NCI-H345 treated with DMSO at 0.1 percent for 48 hours (cell line): ENCODE results near the gene SMG1.
"Not testable (repeated sequence)": the region's sequence is repeated elsewhere in the genome, so short reads cannot be mapped to it uniquely, and the experiment has no call there.

ENCODE experiments used
- DNase-seq: peaks from one replicate; lab custom pipeline; 2025; ENCODE audit not compliant: unreplicated experiment; lab: John Stamatoyannopoulos, UW

Gene SMG1

DNA sequence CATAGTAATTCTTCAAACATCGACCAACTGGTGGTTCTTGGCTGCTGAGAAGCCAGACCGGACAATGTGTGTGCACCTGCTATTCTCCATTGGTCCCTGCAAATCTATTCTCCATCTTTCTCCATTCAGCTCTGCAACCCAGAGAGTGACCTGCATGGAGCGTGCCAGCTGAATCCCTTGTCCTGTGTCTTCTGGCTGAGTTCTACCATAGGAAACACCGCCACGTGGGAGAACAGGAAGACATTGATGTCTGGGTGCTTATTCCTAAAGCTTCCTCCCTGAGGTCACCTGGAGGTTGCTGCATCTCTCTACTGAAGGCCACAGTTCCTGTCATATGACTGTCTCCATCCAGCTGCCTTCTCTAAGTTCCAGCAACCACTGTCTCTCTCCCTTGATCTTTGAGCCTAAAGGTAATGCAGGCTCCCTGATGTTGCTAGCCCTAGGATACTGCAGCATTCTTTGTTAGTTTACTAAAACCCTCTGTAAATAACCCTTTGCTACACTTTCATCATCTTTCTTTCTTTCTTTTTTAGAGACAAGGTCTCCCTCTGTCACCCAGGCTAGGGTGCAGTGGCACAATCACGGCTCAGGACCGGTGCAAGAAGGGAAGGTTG, 10.6 kb upstream of the SMG1 start:
- DNase-seq: no peak

DNA sequence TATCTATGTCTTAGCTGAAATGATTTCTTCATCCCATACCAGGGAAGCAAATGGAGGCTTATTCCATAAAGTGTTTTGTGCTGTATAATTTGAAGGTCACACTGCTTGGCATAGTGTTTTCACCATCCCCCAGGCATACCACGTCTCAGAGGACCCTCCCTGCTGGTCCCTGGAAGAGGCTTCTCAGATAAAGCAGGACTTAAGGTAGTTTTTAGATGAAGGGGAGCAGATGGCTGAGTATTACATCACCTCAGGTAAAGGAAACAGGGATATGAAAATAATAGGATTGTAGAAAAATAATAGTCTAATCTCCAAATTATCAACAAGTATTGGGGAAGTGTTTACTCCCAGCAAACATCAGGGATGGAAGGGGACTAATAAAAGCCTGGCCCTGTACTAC, 7.3 kb upstream of the SMG1 start:
- no peak for DNase-seq

DNA sequence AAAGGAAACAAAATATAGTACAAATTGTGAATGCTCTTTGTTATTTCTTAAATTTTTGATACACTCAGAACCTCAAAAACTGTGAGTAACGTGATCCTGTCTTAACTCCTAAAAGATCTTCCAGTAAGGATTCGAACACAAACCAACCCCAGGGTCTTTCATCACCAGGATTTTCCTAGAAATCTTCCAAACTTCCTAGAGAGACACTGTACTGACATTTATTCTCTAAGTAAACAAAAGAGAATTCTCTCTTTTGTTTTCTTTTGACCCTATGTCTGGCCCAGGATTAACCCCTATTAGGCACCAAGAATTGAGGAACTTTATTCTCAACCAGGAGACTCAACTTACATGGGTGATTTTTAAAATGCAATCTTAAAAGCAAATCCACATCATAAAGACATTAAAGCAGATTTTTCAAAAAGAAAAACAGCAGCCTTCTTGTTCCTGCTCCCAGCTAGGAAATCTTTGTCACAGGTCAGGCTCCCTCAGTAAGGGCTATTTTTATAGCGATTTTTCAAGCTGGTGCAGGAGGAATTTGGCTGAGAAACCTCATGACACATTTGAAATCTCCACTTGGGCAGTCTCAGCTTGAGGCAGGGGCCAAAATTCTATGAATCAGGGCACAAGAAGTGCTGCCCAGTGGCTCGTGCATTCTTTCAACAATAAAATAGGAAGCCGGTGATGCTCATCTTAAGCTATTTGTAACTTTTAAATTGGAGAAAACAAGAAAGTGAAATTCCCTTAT, 6.2 kb upstream of the SMG1 start:
- DNase-seq: no peak

DNA sequence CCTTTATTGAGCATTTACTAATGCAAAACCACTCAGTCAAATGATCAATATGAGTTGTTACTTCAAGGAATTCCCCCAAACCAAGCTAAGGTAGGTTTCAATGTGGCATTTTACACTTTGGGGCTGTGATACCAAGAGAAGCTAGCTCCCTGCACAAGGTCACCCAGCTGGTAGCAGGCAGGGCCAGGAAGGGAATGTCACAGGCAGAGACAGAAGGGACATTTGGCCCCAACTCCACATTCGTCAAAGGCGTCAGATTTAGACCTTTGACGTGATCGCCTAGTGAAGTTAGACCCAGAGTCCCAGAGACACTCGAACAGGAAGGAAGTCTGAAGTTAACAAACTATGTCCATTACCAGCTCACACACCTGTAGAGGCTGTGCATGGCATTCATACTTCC, 5.5 kb upstream of the SMG1 start:
- DNase-seq: no peak

DNA sequence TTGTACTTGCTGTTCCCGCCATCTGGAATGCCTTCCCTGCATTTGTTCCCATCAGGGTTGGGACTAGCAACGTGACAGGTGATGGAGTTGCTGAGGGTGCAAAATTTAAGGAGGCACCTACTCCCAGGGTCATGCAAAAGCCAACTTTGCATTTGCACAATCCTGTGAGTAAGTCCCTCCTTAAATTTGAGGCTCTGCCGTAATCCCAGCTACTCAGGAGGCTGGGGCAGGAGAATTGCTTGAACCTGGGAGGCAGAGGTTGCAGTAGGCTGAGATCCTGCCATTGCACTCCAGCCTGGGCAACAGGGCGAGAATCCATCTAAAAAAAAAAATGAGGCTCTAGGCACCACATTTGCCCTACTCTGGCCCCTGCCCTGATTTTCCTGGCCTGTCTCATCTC, 3.9 kb upstream of the SMG1 start:
- DNase-seq: not testable (repeated sequence)

DNA sequence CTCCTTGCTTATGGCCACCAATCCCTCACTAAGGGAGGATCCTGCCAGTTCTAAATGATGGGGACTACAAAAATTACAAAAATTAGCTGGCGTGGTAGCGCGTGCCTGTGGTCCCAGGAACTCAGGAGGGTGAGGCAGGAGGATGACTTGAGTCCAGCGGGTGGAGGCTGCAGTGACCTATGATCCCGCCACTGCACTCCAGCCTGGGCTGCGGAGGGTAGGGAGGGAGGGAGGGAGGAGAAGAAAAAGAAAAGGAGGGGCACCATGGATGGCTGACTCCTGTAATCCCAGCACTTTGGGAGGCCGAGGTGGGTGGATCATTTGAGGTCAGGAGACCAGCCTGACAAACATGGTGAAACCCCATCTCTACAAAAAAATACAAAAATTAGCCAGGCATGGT, 1.9 kb upstream of the SMG1 start:
- DNase-seq: not testable (repeated sequence)

DNA sequence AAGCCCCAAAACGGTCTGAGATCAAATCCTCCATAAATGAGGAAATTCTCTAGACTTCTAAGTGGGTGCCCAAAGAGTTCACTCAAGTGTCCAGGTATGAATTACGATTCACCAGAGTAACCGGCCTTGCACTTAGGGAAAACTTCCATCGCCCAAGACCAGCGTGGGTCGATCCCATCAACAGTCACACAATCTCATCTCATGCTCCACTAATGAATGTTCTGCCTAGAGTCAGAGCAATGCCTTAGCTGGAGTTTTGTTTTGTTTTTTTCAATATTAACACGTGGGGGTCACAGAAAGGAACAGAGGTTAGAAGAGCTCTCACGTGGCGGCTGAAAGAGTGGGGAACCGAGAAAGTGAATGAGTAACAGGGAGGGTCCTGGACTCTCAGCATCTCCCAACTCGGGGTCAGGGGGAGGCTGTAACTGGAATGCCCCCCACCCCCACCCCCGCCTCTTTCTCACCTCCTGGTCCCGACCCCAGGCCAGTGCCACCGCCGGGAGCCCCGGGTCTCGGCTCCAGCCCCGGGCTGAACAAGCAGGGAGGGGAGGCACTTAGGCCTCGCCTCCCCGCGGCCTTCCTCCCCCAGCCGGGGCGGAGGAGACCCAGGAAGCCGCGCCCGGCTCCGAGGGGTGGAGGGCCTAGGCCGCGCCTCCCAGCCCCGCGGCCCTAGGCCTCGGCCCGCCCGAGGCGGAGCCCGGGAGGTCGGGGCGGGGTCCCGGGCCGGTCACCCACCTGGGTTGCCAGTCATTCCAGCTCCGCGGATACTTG, 808 bp downstream of the SMG1 start:
- DNase-seq: not testable (repeated sequence)

DNA sequence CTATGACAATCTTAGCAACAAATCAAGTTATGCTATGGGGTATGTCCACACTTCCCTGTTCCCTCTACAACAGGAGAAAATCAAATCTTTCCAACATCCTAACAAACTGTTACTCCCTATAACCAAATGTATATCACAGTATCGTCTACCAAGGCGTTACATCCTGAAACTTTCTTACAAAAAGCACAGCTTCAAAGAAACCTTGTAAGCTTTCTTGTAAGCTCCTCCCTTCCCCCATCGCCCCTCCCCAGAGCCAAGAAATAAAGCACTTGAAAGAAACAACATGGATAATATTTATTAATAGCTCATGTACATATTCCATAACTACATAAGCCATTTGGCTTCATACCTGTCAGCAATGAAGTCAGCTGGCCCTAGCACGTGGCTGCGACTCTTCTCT, 2.3 kb downstream of the SMG1 start:
- not testable (repeated sequence) for DNase-seq

DNA sequence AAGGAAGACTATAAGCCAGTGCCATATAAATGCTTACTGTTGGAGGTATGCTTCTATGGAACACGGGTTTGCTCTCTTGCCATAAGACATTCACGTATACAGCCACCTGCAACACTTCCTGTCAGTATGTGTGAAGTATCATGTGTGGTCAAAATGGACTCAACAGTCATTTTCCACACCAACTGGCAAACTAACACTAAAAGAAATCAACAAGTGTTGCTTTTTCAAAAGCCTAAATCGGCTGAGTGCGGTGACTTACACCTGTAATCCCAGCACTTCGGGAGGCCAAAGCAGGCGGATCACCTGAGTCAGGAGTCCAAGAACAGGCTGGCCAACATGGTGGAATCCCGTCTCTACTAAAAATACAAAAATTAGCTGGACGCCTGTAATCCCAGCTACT, 3.1 kb downstream of the SMG1 start:
- not testable (repeated sequence) for DNase-seq

DNA sequence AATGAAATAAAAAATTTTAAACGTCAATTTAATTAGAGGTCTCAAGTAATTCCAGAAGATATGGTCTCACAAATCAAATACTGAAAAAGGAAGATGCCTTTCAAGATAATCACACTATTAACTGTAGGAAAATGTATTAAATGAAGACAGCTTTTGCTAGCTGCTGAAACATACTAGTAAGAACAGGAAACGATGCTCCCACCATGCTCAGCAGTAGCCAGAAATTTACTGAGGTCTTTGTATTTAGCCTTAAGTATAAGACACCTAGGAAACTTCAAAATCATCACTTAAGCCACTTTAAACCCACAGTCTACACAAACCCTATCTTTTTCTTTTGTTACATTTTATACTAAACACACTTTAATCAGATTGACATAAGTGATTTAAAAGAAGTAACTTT, 16.6 kb downstream of the SMG1 start:
- not testable (repeated sequence) for DNase-seq

DNA sequence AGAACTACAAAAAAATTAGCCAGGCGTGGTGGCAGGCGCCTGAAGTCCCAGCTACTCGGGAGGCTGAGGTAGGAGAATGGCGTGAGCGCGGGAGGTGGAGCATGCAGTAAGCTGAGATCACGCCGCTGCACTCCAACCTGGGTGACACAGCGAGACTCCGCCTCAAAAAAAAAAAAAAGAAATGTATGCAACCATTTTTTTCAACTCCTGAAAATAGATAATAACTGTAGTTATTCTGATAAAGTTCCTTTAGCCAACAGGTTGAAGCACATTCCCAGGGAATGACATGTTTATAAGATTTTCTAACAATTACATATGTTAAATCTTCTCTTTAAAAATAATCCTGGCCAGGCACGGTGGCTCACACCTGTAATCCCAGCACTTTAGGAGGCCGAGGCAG, 17.5 kb downstream of the SMG1 start:
- not testable (repeated sequence) for DNase-seq

DNA sequence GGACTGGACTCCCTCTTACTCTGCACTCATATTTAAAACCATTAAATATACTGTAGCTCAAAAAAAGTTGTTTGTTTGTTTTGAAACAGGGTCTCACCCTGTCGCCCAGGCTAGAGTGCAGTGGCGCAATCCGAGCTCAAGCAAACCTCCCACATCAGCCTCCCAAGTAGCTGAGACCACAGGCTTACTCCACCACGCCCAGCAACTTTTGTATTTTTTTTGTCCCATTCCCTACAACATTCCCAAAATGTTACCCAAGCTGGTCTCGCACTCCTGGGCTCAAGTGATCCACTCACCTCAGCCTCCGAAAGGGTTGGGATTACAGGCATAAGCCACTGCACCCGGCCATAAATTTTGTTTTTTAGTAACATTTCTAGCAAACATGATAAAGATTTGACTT, 23.4 kb downstream of the SMG1 start:
- DNase-seq: not testable (repeated sequence)

DNA sequence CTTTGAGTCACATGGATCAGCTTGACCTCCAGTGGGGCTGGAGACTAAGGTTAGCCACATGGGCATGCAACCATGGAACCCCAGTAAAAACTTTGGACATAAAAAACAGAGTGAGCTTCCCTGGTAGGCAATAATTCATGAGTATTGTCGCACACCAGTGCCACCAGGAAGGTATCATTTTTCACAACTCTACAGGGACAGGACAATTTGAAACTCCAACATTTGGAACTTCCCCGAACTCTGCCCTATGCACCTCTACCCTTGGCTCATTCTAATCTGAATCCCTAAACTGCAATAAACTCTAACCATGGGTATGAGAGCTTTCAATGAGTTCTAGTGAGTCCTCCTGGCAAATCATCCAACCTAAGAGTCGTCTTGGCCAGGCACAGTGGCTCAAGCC, 24.2 kb downstream of the SMG1 start:
- DNase-seq: not testable (repeated sequence)

DNA sequence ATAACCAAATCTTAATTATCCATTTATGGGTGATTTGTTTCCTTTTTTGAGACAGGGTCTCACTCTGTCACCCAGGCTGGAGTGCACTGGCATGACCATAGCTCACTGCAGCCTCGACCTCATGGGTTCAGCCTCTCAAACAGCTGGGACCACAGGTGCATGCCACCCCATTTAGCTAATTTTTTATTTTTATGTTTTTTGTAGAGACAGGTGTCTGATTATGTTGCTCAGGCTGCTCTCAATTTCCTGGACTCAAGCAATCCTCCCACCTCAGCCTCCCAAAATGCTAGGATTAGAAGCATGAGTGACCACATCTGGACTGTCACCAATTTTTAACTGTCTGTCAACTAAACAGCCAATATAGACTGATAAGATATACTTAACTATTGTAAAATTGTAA, 25.0 kb downstream of the SMG1 start:
- DNase-seq: not testable (repeated sequence)

DNA sequence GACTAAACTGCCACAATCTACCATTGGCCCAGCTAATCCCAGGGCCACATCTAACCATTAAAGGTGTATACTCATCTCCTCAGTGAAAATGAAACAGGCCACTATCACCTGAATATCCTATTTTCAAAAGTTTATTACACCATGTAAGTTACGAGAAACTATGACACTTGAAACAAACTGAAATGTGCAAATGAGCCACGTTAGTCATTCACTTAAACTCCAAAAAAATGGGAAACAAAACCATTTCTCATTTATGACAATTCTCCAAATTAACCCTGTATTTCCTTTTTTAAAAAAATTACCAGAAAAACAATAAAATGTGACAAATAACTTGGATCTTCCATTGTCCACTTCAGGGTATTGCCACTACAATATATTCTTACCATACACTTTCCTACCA, 41.8 kb downstream of the SMG1 start:
- not testable (repeated sequence) for DNase-seq

DNA sequence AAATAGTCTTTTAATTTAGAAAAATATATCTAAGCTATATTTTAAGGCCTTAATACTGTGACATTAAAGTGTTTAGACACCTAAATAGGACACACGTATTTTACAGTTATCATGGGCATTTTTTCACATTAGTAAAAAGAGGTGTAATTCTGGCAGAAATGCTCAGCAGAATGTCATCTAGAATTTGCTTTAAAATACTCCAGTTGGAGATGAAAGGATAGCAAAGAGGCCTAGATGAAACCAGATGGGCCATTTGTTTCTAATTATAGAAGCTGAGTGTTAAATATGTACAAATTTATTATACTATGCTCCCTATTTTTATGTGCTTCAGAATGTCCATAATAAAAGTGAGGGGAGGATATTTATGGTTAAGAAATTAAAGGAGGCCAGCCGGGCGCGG, 48.5 kb downstream of the SMG1 start:
- DNase-seq: not testable (repeated sequence)

DNA sequence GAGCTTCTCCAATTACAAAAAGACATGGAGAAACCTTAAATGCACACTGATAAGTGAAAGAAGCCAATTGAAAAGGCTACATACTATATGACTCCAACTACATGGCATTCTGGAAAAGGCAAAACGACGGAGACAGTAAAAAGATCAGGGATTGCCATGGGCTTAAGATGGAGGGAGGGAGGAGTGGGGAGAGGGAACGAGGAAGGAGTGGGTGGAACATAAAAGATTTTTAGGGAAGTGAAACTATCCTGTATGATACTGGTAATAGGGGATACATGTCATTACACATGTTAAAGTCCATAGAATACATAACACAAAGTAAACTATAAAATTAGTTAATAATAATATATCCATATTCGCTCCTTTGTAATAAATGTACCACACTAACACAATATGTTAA, 48.9 kb downstream of the SMG1 start:
- DNase-seq: not testable (repeated sequence)

DNA sequence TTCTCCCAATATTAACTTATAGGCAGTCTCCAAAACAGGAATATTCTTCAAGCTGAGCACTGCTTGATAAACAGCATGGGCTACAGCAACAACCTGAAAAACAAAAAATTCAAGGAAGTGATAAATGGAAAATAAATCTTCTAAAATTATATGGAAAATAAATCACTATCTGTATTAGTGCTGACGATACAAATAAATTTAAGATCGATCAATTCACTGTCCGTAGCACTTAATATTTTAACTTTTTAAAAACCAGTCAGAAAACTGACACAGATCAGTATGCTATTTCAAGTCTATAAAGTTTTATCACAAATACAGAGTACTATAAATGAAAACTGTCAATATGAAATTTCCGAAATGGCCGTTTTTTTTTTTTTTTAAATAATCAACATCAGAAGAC, 49.9 kb downstream of the SMG1 start:
- not testable (repeated sequence) for DNase-seq

DNA sequence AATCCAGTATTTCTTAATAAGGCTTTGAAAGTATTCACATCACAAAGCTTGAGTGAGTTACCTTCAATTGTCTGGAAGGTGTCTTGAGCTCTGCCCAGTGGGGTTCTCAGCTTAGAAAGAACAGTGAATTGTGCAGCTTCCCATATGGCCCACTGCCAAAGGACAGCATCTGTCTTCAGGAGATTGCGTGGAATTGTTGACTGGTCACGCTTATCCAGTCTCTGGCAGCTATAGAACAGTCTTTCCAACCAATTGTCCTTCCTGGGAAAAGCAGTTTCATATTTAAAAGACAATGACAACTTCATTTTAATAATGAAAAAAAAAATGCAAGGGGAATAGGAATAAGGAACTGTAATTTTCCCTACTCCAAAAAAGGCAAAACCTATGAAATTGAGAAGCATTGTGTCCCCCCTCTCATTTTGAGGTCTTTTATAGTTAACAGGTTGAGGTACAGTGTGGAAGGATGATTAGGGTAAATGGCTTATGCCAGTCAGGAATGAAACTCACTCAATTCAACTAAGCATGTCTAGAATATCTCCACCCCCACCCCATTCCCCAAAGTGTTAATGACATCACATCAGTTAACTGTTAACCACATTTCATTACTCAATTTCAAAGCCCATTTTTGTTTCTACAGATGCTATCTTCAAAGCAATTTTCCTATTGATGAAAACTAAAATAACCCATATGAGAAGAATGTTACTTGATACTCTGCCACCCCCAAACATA, 57.0 kb downstream of the SMG1 start:
- not testable (repeated sequence) for DNase-seq

DNA sequence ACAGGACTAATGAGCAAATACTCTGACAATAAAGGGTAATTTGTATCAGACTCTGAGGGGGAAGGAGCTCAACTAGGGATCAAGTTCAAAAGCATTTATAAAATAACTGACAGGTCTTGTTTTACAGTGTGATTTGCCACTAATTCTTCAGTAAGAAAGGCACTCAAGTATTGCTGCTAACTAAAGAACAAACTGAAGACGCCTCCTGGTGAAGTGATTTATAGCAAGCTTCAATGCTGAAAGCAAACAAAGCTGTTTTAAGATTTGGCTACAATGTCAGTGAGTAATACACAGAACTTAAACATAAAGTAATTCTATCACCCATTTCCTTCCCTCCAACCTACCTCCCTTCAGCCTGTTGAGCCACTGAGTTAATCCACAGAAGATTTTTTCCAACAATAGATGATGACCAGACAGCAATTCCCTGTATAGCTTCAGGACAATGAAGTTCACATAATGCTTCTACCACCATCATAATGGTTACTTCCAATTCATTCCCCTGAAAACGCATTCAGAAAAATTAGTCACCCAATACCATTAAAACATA, 59.9 kb downstream of the SMG1 start:
- DNase-seq: not testable (repeated sequence)

DNA sequence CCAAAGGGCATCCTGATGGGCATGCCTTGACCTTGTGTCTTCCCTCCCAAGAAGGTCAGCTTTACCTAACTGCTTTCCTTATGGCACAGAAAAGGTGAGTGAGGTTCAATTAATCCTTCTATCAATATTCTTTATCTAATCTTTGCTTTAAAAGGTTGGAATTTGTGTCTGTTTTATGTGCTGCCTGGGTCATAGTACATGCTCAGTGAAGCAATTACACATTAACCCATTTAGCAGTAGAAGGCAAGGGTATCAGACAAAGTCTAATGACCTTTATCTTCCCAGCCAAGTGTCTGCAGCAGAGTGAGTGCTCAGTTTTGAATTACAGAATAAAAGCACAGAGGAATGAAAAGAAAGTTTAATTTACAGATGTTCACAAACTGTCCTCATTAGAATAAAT, 63.3 kb downstream of the SMG1 start:
- DNase-seq: not testable (repeated sequence)
